Measurements from ENCODE around the gene GRID1. TPM values are rescaled to one million over a fixed set of nuclear protein-coding genes. Genes with fewer than 3 reads are reported as not detected.

GRID1 gene
- total RNA-seq, 3 donors from 2014 or later = 0.61 to 1.9 (median 0.87) TPM

- ATAC-seq (peak; percentile 14), DNase-seq (peak in 1 of 3 donors; percentile 21)
- intact Hi-C loops (cut with DNase I, micrococcal nuclease) = no loop called here
- TF ChIP-seq CTCF (IDR thresholded peaks at IDR 0.05) = no peak
- no peak overlapping the region for H3K4me3 ChIP-seq
- H3K36me3 ChIP-seq (ENCODE audit: low read depth) = no peaks in the 10 kb centered on the region
- no peaks in the 10 kb centered on the region for H3K4me1 ChIP-seq (ENCODE audit: low read depth)
- H3K9me3 ChIP-seq = no peaks in the 10 kb centered on the region
Measured at GRCh38 chr10:86344714-86345161, 21.9 kb downstream of the GRID1 start.

- intact Hi-C loops (cut with DNase I, micrococcal nuclease) = no loop called here
- ATAC-seq = no peak
- DNase-seq = peak in 1 of 3 donors; percentile 19
- Histone ChIP-seq H3K4me3 (no peak overlapping the region), H3K4me1 (ENCODE audit: low read depth) (no peaks in the 10 kb centered on the region), H3K36me3 (ENCODE audit: low read depth) (no peaks in the 10 kb centered on the region), H3K9me3 (no peaks in the 10 kb centered on the region)
- no peak for TF ChIP-seq CTCF (IDR thresholded peaks at IDR 0.05)
Measured at GRCh38 chr10:86344281-86344680, 22.3 kb downstream of the GRID1 start.

GRCh38 chr10:86343761-86344160, 22.8 kb downstream of the GRID1 start:
- ATAC-seq = no peak

GRCh38 chr10:86342111-86342863, 24.3 kb downstream of the GRID1 start:
- Histone ChIP-seq H3K9me3 (no peaks in the 10 kb centered on the region), H3K4me3 (no peak overlapping the region), H3K36me3 (ENCODE audit: low read depth) (no peaks in the 10 kb centered on the region), H3K4me1 (ENCODE audit: low read depth) (no peaks in the 10 kb centered on the region)
- intact Hi-C loops (cut with DNase I, micrococcal nuclease) = no loop called here
- ATAC-seq (no peak), DNase-seq (peak in 1 of 3 donors; percentile 22)
- TF ChIP-seq CTCF (IDR thresholded peaks at IDR 0.05) = no peak

More at GRCh38 chr10:86343761-86344160, 22.8 kb downstream of the GRID1 start:
- intact Hi-C loops (cut with DNase I, micrococcal nuclease) = no loop called here
- peak in 1 of 3 donors; percentile 29 for DNase-seq
- no peak for TF ChIP-seq CTCF (IDR thresholded peaks at IDR 0.05)
- Histone ChIP-seq H3K9me3 (no peaks in the 10 kb centered on the region), H3K36me3 (ENCODE audit: low read depth) (no peaks in the 10 kb centered on the region), H3K4me1 (ENCODE audit: low read depth) (no peaks in the 10 kb centered on the region), H3K4me3 (no peak overlapping the region)

- ATAC-seq (no peak), DNase-seq (peak in 1 of 3 donors; percentile 24)
- no peaks in the 10 kb centered on the region for H3K4me1 ChIP-seq (ENCODE audit: low read depth)
- H3K9me3 ChIP-seq = no peaks in the 10 kb centered on the region
- H3K4me3 ChIP-seq = no peak overlapping the region
- intact Hi-C loops (cut with DNase I, micrococcal nuclease) = no loop called here
- no peaks in the 10 kb centered on the region for H3K36me3 ChIP-seq (ENCODE audit: low read depth)
- no peak for TF ChIP-seq CTCF (IDR thresholded peaks at IDR 0.05)
Measured at GRCh38 chr10:86341361-86341811, 25.2 kb downstream of the GRID1 start.
